Parathyroid adenoma (tissue), 2 donors: ENCODE results near the gene SPDL1.

Experiments
- H2AFZ ChIP-seq: fragments of 300-600 bp; sonication (generic); one replicate; pipeline ENCODE4 v1.7.0; 2017; ENCODE audit warnings: antibody characterized with exemption, mild to moderate bottlenecking
- H3K27ac ChIP-seq: fragments of 300-600 bp; sonication (generic); one replicate; pipeline ENCODE4 v1.7.0; 2017
- H3K27me3 ChIP-seq: fragments of 300-600 bp; sonication (generic); one replicate; pipeline ENCODE4 v1.7.0; 2017; ENCODE audit warnings: low read length; ENCODE audit not compliant: control insufficient read depth, insufficient read depth
- H3K36me3 ChIP-seq: fragments of 300-600 bp; sonication (generic); one replicate; pipeline ENCODE4 v1.7.0; 2017; ENCODE audit warnings: low read length; ENCODE audit not compliant: control insufficient read depth, insufficient read depth
- H3K4me1 ChIP-seq: fragments of 300-600 bp; sonication (generic); one replicate; pipeline ENCODE4 v1.7.0; 2017; ENCODE audit warnings: control low read depth
- H3K4me2 ChIP-seq: fragments of 300-600 bp; sonication (generic); one replicate; pipeline ENCODE4 v1.7.0; 2017; ENCODE audit warnings: low read length
- H3K4me3 ChIP-seq: fragments of 300-600 bp; sonication (generic); one replicate; pipeline ENCODE4 v1.7.0; 2017; ENCODE audit warnings: low read depth, low read length
- H3K79me2 ChIP-seq: fragments of 300-600 bp; sonication (generic); one replicate; pipeline ENCODE4 v1.7.0; 2017; ENCODE audit warnings: control low read depth
- H3K9ac ChIP-seq: fragments of 300-600 bp; sonication (generic); one replicate; pipeline ENCODE4 v1.7.0; 2017; ENCODE audit warnings: mild to moderate bottlenecking
- H3K9me3 ChIP-seq: fragments of 300-600 bp; sonication (generic); one replicate; pipeline ENCODE4 v1.7.0; 2017; ENCODE audit warnings: low read length; ENCODE audit not compliant: control insufficient read depth
- CTCF ChIP-seq: fragments of 300-600 bp; sonication (generic); IDR thresholded peaks from one replicate; pipeline ENCODE4 v1.7.0; 2017; ENCODE audit warnings: antibody characterized with exemption, mild to moderate bottlenecking
- donor health status: primary hyperparathyroidism.

Gene SPDL1

GRCh38 chr5:169590602-169591001 lies 7.0 kb downstream of the SPDL1 start:
- Histone ChIP-seq H3K9me3 (no peaks in the 10 kb centered on the region), H3K79me2 (no peaks in the 10 kb centered on the region), H3K27ac (no peak overlapping the region), H3K4me1 (no peaks in the 10 kb centered on the region), H3K27me3 (no peaks in the 10 kb centered on the region), H3K4me2 (no peak overlapping the region), H3K4me3 (no peak overlapping the region), H2AFZ (no peak overlapping the region), H3K9ac (no peak overlapping the region), H3K36me3 (no peaks in the 10 kb centered on the region)
- TF ChIP-seq CTCF = no peak

- no peak overlapping the region for H2AFZ ChIP-seq
- no peak overlapping the region for H3K4me3 ChIP-seq
- no peaks in the 10 kb centered on the region for H3K27me3 ChIP-seq
- H3K36me3 ChIP-seq = no peaks in the 10 kb centered on the region
- H3K9me3 ChIP-seq = no peaks in the 10 kb centered on the region
- no peaks in the 10 kb centered on the region for H3K4me1 ChIP-seq
- no peak for TF ChIP-seq CTCF
- no peak overlapping the region for H3K27ac ChIP-seq
- no peaks in the 10 kb centered on the region for H3K79me2 ChIP-seq
- no peak overlapping the region for H3K4me2 ChIP-seq
- no peak overlapping the region for H3K9ac ChIP-seq
Observed at GRCh38 chr5:169591636-169592035, 8.1 kb downstream of the SPDL1 start.

GRCh38 chr5:169592937-169593650 lies 9.5 kb downstream of the SPDL1 start:
- H3K9ac ChIP-seq = no peak overlapping the region
- no peaks in the 10 kb centered on the region for H3K27me3 ChIP-seq
- no peak overlapping the region for H3K4me2 ChIP-seq
- no peaks in the 10 kb centered on the region for H3K36me3 ChIP-seq
- TF ChIP-seq CTCF = no peak
- H3K9me3 ChIP-seq = no peaks in the 10 kb centered on the region
- H3K4me1 ChIP-seq = no peaks in the 10 kb centered on the region
- H3K27ac ChIP-seq = no peak overlapping the region
- H3K79me2 ChIP-seq = no peaks in the 10 kb centered on the region
- no peak overlapping the region for H2AFZ ChIP-seq
- H3K4me3 ChIP-seq = no peak overlapping the region

- Histone ChIP-seq H3K9ac (no peak overlapping the region), H3K4me2 (no peak overlapping the region), H3K27ac (no peak overlapping the region), H3K79me2 (no peaks in the 10 kb centered on the region), H3K9me3 (no peaks in the 10 kb centered on the region), H3K4me3 (no peak overlapping the region), H3K4me1 (no peaks in the 10 kb centered on the region), H2AFZ (no peak overlapping the region), H3K36me3 (no peaks in the 10 kb centered on the region), H3K27me3 (no peaks in the 10 kb centered on the region)
- TF ChIP-seq CTCF = no peak
Observed at GRCh38 chr5:169595172-169595820, 11.7 kb downstream of the SPDL1 start.

GRCh38 chr5:169599451-169599850 lies 15.9 kb downstream of the SPDL1 start:
- no peak for TF ChIP-seq CTCF
- Histone ChIP-seq H3K9ac (no peak overlapping the region), H3K4me2 (no peak overlapping the region), H3K36me3 (no peaks in the 10 kb centered on the region), H3K27me3 (no peaks in the 10 kb centered on the region), H3K4me1 (no peaks in the 10 kb centered on the region), H2AFZ (no peak overlapping the region), H3K79me2 (no peaks in the 10 kb centered on the region), H3K4me3 (no peak overlapping the region), H3K27ac (no peak overlapping the region), H3K9me3 (no peaks in the 10 kb centered on the region)
